Measurements from ENCODE around the gene ETHE1. TPM values are rescaled to one million over a fixed set of nuclear protein-coding genes. Genes with fewer than 3 reads are reported as not detected.

The ETHE1 gene
- total and polyA plus RNA-seq, 2 of the 8 experiments (the other 6 are each of a cell fraction or from before 2014, with no cell fraction given), result 19.9 to 96.0 TPM

DNA sequence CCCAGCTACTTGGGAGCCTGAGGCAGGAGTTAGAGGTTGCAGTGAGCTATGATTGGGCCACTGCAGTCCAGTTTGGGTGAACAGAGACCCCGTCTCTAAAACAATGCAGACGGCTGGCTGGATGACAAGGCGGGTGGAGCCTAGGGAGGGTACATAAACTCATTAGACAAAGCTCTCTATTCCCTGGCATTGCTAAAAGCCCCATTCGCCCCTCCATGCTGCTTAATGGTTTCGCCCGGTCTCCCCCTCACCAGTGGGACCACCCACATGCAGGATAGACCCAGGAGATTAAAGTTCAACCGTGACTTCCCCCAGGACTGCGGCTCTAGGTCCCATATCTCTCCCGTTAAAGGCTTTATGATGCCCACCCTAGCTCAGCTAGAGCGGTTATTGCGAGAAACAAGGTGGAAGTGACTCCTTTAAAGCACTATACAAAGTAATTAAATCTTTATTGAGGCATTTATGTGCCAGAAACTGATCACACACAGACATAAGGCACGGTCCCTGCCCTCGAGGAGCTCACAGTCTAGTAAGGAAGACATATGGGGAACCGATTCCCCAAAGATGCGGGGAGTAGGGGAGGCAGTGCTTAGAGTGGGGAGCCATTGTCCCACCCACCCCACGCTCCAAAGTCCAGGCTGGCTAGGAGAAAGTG is 66.5 kb downstream of the ETHE1 start:
- Histone ChIP-seq H3K79me2 (ENCODE audit: control insufficient read depth in 1 of 2, insufficient read depth in 2 of 2, low read length in 2 of 2) (no peaks in the 10 kb centered on the region), H3K27me3 (replicated peaks in 1 of 4; ENCODE audit: control insufficient read depth in 3 of 4, extremely low read depth in 1 of 4, insufficient read depth in 3 of 4, low read length in 3 of 4) (peaks cover 0 to 19% (median 10%) of the 10 kb centered on the region in 4 experiments; a peak in 5 of 7 replicates), H2AFZ (ENCODE audit: low read length) (no peak overlapping the region), H3K9me3 (ENCODE audit: insufficient read depth in 2 of 2, low read depth in 1 of 2, low read length in 1 of 2) (no peaks in the 10 kb centered on the region), H4K20me1 (replicated peaks in 1 of 2; ENCODE audit: control insufficient read depth in 1 of 2, insufficient read depth in 2 of 2, low read length in 2 of 2) (no peaks in the 10 kb centered on the region), H3K4ac (replicated peaks; ENCODE audit: insufficient read length, low read depth, low read length) (no peak overlapping the region), H3K4me2 (ENCODE audit: insufficient read depth in 1 of 2, low read depth in 2 of 2, low read length in 2 of 2) (no peak overlapping the region), H3K36me3 (ENCODE audit: control insufficient read depth in 2 of 4, insufficient read depth in 4 of 4, low read length in 3 of 4) (no peaks in the 10 kb centered on the region), H3K27ac (ENCODE audit: low read depth, low read length) (no peak overlapping the region), H3K56ac (replicated peaks; ENCODE audit: insufficient read length, low read depth, low read length) (no peak overlapping the region), H2BK120ac (replicated peaks; ENCODE audit: low read depth, low read length) (no peak overlapping the region), H2BK20ac (ENCODE audit: low read length) (no peak overlapping the region), H2AK5ac (ENCODE audit: low read depth, low read length) (no peak overlapping the region), H2BK5ac (ENCODE audit: low read depth, low read length) (no peak overlapping the region), H3K79me1 (ENCODE audit: low read depth, low read length) (no peaks in the 10 kb centered on the region), H4K5ac (ENCODE audit: insufficient read length, low read depth, low read length) (no peak overlapping the region), H2BK12ac (ENCODE audit: low read depth, low read length) (no peak overlapping the region), H3K4me1 (replicated peaks in 1 of 4; ENCODE audit: control insufficient read depth in 3 of 4, insufficient read depth in 4 of 4, low read length in 3 of 4) (peaks cover 0 to 8% (median 3%) of the 10 kb centered on the region in 4 experiments; a peak in 4 of 7 replicates), H3K9ac (replicated peaks in 1 of 4; ENCODE audit: extremely low read depth in 1 of 4, low read depth in 3 of 4, low read length in 3 of 4) (no peak overlapping the region), H3K23ac (ENCODE audit: insufficient read length) (no peak overlapping the region), H4K91ac (replicated peaks; ENCODE audit: insufficient read length, low read length) (no peak overlapping the region), H3K18ac (ENCODE audit: extremely low read depth, low read length) (no peak overlapping the region), H2BK15ac (ENCODE audit: low read length) (no peak overlapping the region), H4K8ac (ENCODE audit: extremely low read depth, insufficient read depth, low read length) (no peak overlapping the region), H3K4me3 (ENCODE audit: extremely low read depth in 1 of 4, insufficient read depth in 2 of 4, low read depth in 3 of 4, low read length in 4 of 4) (no peak overlapping the region), H3K14ac (ENCODE audit: insufficient read length) (no peak overlapping the region), H3K23me2 (ENCODE audit: low read depth, low read length) (peaks cover 13% of the 10 kb centered on the region)
- DNase-seq (ENCODE audit: low read depth in 1 of 2, low spot score in 2 of 2) (no peak), FAIRE-seq (no peak)
- CTCF ChIA-PET (ENCODE audit: partially characterized antibody), result interaction anchor here (0.6 to 4.0 kb wide), 12 partner anchors 13 to 1139 kb away, joined by 3 to 24 read pairs (median 4); partner anchors contain the start of gene PHLDB3
- POLR2A ChIA-PET (ENCODE audit: partially characterized antibody), result interaction anchor here (0.7 to 1.1 kb wide), 3 partner anchors 14 to 42 kb away, joined by 3 to 7 read pairs (median 3); no protein-coding TSS in a partner anchor
- WGBS, 2 experiments (ENCODE audit: extremely low coverage in 1 of 2, insufficient coverage in 1 of 2, insufficient read length in 1 of 2, insufficient replicate concordance in 2 of 2, low coverage in 1 of 2, low lambda C conversion rate in 2 of 2, missing lambda C conversion rate in 1 of 2), result 88% methylated on average over 16 of the region's 16 CpGs; no CpG with 5 or more reads in 1 of the 2 experiments
- peak in 1 of 2 experiments; percentile 70; a peak in 2 of 3 replicates for TF ChIP-seq EP300 (IDR thresholded peaks at IDR 0.05; ENCODE audit: borderline replicate concordance in 1 of 2, low read depth in 2 of 2, low read length in 2 of 2)
- TF ChIP-seq CHD2 (IDR thresholded peaks at IDR 0.05; ENCODE audit: low read length), result no peak
- TF ChIP-seq ZNF274 (IDR thresholded peaks at IDR 0.05; ENCODE audit: borderline replicate concordance, extremely low read depth, low read length), result no peak
- no peak for TF ChIP-seq SAP30 (IDR thresholded peaks at IDR 0.05; ENCODE audit: insufficient read depth, insufficient replicate concordance, low read length)

Measured in H1 (cell line).